Gastroesophageal sphincter (tissue), 4 donors: Measurements from ENCODE around the gene DKK3. TPM values are rescaled to one million over a fixed set of nuclear protein-coding genes. Genes with fewer than 3 reads are reported as not detected.

ENCODE experiments used
- ATAC-seq: fragments of 150-250 bp; one replicate; pipeline ENCODE4 v1.9.1; 2016; ENCODE audit warnings: mild to moderate bottlenecking, moderate library complexity
- H3K27ac ChIP-seq, 4 donors: fragments of 200-600 bp; sonication (generic) in 3 of 4; 1 replicate in 3 of 4; 2 replicates in 1 of 4; pipeline ENCODE4 v1.5.1; 2016 to 2019
- H3K27me3 ChIP-seq: fragments of 200-600 bp; sonication (generic); one replicate; pipeline ENCODE4 v1.5.1; 2019
- H3K36me3 ChIP-seq, 2 donors: fragments of 200-600 bp; sonication (generic); one replicate each; pipeline ENCODE4 v1.5.1; 2019; ENCODE audit warnings: control low read depth in 1 of 2
- H3K4me1 ChIP-seq, 3 donors: fragments of 200-600 bp; sonication (generic); 1 replicate in 2 of 3; 2 replicates in 1 of 3; pipeline ENCODE4 v1.5.1; 2016 to 2019; ENCODE audit warnings: control low read depth in 2 of 3
- H3K4me3 ChIP-seq, 2 donors: fragments of 200-600 bp; sonication (generic); one replicate each; pipeline ENCODE4 v1.5.1; 2019; ENCODE audit warnings: mild to moderate bottlenecking in 1 of 2, moderate library complexity in 1 of 2
- H3K9me3 ChIP-seq, 3 donors: fragments of 200-600 bp; sonication (generic); one replicate each; pipeline ENCODE4 v1.5.1; 2017 to 2019; ENCODE audit warnings: control low read depth in 2 of 3
- EP300 ChIP-seq: sonication (generic); formaldehyde crosslinking; IDR thresholded peaks from one replicate; pipeline ENCODE4 v1.6.1; 2017; ENCODE audit warnings: antibody characterized with exemption, mild to moderate bottlenecking
- POLR2A ChIP-seq, 2 donors: fragments of 450-650 bp; IDR thresholded peaks; one replicate each; pipeline ENCODE4 v1.6.1; 2017; ENCODE audit warnings: antibody characterized with exemption in 2 of 2, mild to moderate bottlenecking in 2 of 2, moderate library complexity in 1 of 2
- POLR2AphosphoS5 ChIP-seq: sonication (generic); formaldehyde crosslinking; IDR thresholded peaks from one replicate; pipeline ENCODE4 v1.6.1; 2017; ENCODE audit warnings: antibody characterized with exemption
- WGBS, 2 donors: methylation state at CpG; one replicate each; pipeline ENCODE4 v1.1.5; 2018; ENCODE audit warnings: low coverage in 1 of 2; 5-methylcytosine and 5-hydroxymethylcytosine counted together
- total RNA-seq, 4 donors: library from RNA; depleted of rRNA; stranded (reverse); fragments of >200 nt; gene quantifications; one replicate each; pipeline ENCODE4 v1.1.0, GENCODE V29; 2016
- TF ChIP-seq, protein P1 (sequence below), 4 experiments: fragments of 200-600 bp in 2 of 4; fragments of 450-650 bp in 2 of 4; sonication (generic) in 1 of 4; IDR thresholded peaks; one replicate each; pipeline ENCODE4 v1.5.1; 2017 to 2019; ENCODE audit warnings: antibody characterized with exemption in 4 of 4, mild to moderate bottlenecking in 2 of 4, moderate library complexity in 2 of 4

Gene DKK3
- total RNA-seq, 4 donors from 2014 or later = 72.1 to 249 (median 127) TPM

DNA sequence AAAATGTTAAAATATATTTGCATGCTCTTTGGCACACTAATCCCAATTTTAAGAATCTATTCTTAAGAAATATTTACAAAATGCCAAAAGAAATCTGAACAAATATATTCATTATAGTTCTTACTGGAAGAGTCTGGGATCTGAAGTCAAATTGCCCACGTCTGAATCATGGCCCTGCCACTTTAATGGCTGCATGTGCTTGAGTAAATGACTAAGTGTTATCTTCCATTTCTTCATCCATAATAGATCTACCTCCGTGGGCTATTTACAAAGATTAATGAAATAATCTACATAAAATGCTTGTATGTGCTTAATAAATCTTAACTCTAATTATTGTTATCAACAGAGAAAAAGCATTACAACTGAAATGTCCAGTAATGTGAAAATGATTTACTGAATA is 24.5 kb upstream of the DKK3 start:
- Histone ChIP-seq H3K27me3 (no peaks in the 10 kb centered on the region), H3K9me3 (no peaks in the 10 kb centered on the region), H3K4me3 (no peak overlapping the region), H3K4me1 (peaks cover 0 to 21% (median 3%) of the 10 kb centered on the region in 3 donors), H3K27ac (no peak overlapping the region), H3K36me3 (no peaks in the 10 kb centered on the region)
- TF ChIP-seq EP300 (no peak), POLR2A (IDR thresholded peaks at IDR 0.05) (no peak), POLR2AphosphoS5 (no peak)
- TF ChIP-seq, protein P1, sequence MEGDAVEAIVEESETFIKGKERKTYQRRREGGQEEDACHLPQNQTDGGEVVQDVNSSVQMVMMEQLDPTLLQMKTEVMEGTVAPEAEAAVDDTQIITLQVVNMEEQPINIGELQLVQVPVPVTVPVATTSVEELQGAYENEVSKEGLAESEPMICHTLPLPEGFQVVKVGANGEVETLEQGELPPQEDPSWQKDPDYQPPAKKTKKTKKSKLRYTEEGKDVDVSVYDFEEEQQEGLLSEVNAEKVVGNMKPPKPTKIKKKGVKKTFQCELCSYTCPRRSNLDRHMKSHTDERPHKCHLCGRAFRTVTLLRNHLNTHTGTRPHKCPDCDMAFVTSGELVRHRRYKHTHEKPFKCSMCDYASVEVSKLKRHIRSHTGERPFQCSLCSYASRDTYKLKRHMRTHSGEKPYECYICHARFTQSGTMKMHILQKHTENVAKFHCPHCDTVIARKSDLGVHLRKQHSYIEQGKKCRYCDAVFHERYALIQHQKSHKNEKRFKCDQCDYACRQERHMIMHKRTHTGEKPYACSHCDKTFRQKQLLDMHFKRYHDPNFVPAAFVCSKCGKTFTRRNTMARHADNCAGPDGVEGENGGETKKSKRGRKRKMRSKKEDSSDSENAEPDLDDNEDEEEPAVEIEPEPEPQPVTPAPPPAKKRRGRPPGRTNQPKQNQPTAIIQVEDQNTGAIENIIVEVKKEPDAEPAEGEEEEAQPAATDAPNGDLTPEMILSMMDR (IDR thresholded peaks at IDR 0.05) = no peak
- WGBS, 2 donors = 68 to 92% methylated on average over 2 of the region's 2 CpGs
- ATAC-seq = no peak

DNA sequence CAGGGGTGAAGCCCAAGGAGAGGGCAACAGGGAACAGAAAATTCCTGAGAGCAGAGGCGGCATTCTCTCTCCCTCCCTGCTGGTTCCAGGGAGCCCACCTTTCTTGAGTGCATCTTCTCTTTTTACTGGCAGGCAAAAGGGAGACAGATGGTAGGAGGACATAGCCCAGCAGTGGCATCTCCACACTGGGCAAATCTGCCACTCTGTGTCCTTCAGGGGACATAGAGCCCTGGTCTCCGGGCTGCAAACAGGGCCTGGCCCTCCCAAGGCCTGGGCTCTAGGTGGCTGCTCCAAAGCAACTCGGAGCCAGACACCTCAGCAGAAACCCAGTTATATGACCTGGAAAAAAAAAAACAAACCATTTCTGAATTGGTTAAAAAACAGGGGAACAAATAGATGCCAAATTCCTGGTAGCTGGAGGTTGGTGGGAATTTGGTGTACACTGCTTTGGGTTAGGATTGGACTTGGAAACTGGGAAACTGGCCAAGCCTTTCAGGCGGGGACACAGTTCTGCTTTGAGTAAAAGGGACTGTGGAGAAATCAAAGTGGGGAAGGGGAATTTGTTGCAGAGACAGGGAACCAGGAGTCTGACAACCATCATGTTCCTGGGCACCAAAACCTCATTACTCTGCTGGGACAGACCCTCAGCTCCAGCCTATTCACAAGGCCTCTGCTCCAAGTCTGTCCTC is 23.6 kb upstream of the DKK3 start:
- H3K36me3 ChIP-seq = no peaks in the 10 kb centered on the region
- no peak for ATAC-seq
- H3K4me3 ChIP-seq = no peak overlapping the region
- WGBS, 2 donors = 50% methylated on average over 2 of the region's 4 CpGs; no CpG with 5 or more reads in 1 of the 2 donors
- TF ChIP-seq POLR2AphosphoS5 = no peak
- TF ChIP-seq POLR2A (IDR thresholded peaks at IDR 0.05) = no peak
- TF ChIP-seq EP300 = no peak
- TF ChIP-seq, protein P1 (IDR thresholded peaks at IDR 0.05) = no peak
- peaks cover 0 to 21% (median 3%) of the 10 kb centered on the region in 3 donors for H3K4me1 ChIP-seq
- H3K27me3 ChIP-seq = no peaks in the 10 kb centered on the region
- no peaks in the 10 kb centered on the region for H3K9me3 ChIP-seq
- peak overlapping the region in 3 of 4 donors; percentile 44 to 65 (median 64) for H3K27ac ChIP-seq

DNA sequence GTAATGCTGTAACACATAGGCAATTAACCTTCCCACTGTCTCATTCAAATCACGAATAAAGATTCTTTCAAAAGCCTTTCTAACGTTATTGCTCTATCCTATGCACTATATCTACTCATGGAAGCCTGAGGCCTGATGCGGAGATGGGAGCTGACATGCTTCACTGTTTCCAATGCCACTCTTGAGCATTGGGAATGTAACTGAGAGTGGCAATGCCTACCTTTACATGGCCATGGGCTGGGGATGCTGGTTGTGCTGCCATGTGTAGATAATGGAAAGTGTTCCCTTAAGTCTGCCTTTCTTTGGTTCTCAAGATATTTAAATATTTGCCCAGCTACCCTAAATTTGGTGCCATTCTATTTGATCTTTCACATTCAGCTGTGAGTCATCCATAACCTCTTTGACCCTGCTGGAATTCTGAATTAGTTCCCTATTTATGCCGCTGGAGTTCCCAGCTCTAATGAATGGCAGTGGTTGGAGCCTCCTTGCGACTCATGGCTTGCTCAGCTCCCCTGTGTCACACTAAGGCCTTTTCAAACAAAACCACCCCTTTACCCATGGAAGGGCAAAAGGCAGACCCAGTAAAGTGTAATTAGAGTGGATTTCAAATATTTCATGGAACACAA is 21.4 kb upstream of the DKK3 start:
- Histone ChIP-seq H3K36me3 (no peaks in the 10 kb centered on the region), H3K9me3 (no peaks in the 10 kb centered on the region), H3K4me1 (peaks cover 0 to 21% (median 3%) of the 10 kb centered on the region in 3 donors), H3K27me3 (no peaks in the 10 kb centered on the region), H3K27ac (no peak overlapping the region), H3K4me3 (no peak overlapping the region)
- no peak for ATAC-seq
- 68 to 88% methylated on average over 5 of the region's 5 CpGs for WGBS, 2 donors
- no peak for TF ChIP-seq EP300

DNA sequence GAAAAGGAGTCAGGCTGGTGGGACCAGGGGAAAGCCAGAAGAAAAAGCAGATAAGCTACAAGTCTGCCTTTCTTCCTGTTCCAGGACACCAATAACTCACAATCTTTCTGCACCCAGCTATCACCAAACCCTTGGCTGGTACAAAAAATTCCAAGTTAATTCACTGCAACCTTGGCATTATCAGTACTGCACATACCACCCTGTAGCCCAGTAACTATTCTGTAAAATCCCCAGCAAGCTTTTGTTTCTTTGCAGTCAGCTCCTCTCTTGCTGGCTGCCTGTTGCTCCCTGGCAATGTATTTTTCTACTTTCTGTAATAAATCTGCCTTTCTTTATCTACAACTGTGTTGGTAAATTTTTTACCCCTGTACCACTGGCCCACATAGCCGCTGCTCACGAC is 20.7 kb upstream of the DKK3 start:
- Histone ChIP-seq H3K36me3 (no peaks in the 10 kb centered on the region), H3K27me3 (no peaks in the 10 kb centered on the region), H3K27ac (no peak overlapping the region), H3K4me1 (peaks cover 0 to 21% (median 3%) of the 10 kb centered on the region in 3 donors), H3K9me3 (no peaks in the 10 kb centered on the region), H3K4me3 (no peak overlapping the region)
- no peak for ATAC-seq
- WGBS, 2 donors = 80 to 89% methylated on average over 1 to 2 of the region's 2 CpGs
- TF ChIP-seq, protein P1 (IDR thresholded peaks at IDR 0.05) = no peak
- no peak for TF ChIP-seq POLR2AphosphoS5
- no peak for TF ChIP-seq EP300
- no peak for TF ChIP-seq POLR2A (IDR thresholded peaks at IDR 0.05)

DNA sequence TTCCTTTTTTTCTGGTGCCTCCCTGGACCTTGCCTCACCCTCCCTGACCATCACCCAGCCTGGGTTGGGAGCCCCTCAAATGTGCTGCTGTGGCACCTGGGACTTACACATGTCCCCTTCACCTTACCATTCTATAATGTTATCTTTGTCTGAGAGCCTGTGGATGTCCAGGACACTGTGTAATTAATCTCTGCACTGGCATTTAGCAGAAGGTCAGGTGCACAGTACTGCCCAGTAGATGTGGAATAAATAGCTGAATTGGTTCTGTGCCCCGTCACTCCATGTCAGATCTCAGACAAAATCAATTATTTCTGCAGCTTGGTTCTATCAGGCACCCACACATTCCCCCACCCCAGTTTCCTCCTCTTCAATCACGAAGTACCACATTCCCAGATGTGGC is 19.9 kb upstream of the DKK3 start:
- Histone ChIP-seq H3K4me1 (peaks cover 0 to 21% (median 3%) of the 10 kb centered on the region in 3 donors), H3K36me3 (no peaks in the 10 kb centered on the region), H3K9me3 (no peaks in the 10 kb centered on the region), H3K4me3 (no peak overlapping the region), H3K27me3 (no peaks in the 10 kb centered on the region), H3K27ac (no peak overlapping the region)
- no peak for ATAC-seq
- WGBS, 2 donors = 77 to 95% methylated on average over 2 of the region's 2 CpGs
- TF ChIP-seq POLR2AphosphoS5 (no peak), POLR2A (IDR thresholded peaks at IDR 0.05) (no peak), EP300 (no peak)
- TF ChIP-seq, protein P1 (IDR thresholded peaks at IDR 0.05) = no peak
